Chondrocyte (in vitro differentiated cells): ENCODE results near the gene ARHGAP15. TPM values are rescaled to one million over a fixed set of nuclear protein-coding genes. Genes with fewer than 3 reads are reported as not detected.

Experiments
- DNase-seq: peaks from one replicate; pipeline ENCODE4 v3.0.0; 2021; ENCODE audit warnings: mixed read lengths, low spot score
- H3K27ac Mint-ChIP-seq: one replicate; pipeline ENCODE4 v1.8.0; 2021; ENCODE audit warnings: mild to moderate bottlenecking, moderate library complexity, mixed read lengths; ENCODE audit not compliant: unreplicated experiment
- H3K27me3 Mint-ChIP-seq: 2 replicates; pipeline ENCODE4 v1.8.0; 2021; ENCODE audit warnings: low read depth, mixed read lengths
- H3K36me3 Mint-ChIP-seq: 2 replicates; pipeline ENCODE4 v1.8.0; 2021; ENCODE audit warnings: low read depth, mixed read lengths
- H3K4me1 Mint-ChIP-seq: 2 replicates; pipeline ENCODE4 v1.8.0; 2021; ENCODE audit warnings: low read depth, mild to moderate bottlenecking, mixed read lengths
- H3K4me3 Mint-ChIP-seq: one replicate; pipeline ENCODE4 v1.8.0; 2021; ENCODE audit warnings: mild to moderate bottlenecking, moderate library complexity, mixed read lengths; ENCODE audit not compliant: unreplicated experiment
- H3K9me3 Mint-ChIP-seq: 2 replicates; pipeline ENCODE4 v1.8.0; 2021; ENCODE audit warnings: low read depth, mixed read lengths
- total RNA-seq: library from RNA; stranded (reverse); gene quantifications from 3 replicates; pipeline ENCODE4 v1.2.1, GENCODE V29; 2021
- TF ChIP-seq, protein P1 (sequence below): fragments of 200-600 bp; sonication (generic); IDR thresholded peaks from 2 replicates; pipeline ENCODE4 v1.5.0; 2021; ENCODE audit warnings: antibody characterized with exemption, mild to moderate bottlenecking, moderate library complexity

Gene ARHGAP15
- total RNA-seq, 1 donor from 2014 or later: 0.42 TPM

DNA sequence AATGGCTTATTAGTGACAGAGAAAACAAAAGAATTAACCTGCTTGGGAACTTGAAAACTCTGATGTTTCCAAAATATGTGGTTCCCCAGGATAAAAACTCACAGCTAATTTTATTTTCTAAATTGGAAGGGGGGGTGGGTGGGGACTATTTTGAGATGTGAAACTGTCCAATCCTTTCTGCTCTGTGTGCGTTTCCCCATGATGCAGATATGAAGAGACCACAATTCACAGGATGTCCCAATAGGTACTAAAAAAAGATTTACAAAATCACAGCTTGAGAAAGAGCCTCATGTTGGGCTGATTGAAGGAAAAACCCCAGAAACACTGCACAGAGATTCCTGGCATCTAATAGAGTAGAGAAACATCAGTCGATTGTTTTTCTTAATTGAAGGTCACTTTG, 273.2 kb downstream of the ARHGAP15 start:
- TF ChIP-seq, protein P1, sequence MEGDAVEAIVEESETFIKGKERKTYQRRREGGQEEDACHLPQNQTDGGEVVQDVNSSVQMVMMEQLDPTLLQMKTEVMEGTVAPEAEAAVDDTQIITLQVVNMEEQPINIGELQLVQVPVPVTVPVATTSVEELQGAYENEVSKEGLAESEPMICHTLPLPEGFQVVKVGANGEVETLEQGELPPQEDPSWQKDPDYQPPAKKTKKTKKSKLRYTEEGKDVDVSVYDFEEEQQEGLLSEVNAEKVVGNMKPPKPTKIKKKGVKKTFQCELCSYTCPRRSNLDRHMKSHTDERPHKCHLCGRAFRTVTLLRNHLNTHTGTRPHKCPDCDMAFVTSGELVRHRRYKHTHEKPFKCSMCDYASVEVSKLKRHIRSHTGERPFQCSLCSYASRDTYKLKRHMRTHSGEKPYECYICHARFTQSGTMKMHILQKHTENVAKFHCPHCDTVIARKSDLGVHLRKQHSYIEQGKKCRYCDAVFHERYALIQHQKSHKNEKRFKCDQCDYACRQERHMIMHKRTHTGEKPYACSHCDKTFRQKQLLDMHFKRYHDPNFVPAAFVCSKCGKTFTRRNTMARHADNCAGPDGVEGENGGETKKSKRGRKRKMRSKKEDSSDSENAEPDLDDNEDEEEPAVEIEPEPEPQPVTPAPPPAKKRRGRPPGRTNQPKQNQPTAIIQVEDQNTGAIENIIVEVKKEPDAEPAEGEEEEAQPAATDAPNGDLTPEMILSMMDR: no peak
- Mint-ChIP-seq H3K4me3 (no peak overlapping the region), H3K27ac (no peak overlapping the region), H3K27me3 (no peaks in the 10 kb centered on the region), H3K36me3 (no peaks in the 10 kb centered on the region), H3K4me1 (peaks cover 16% of the 10 kb centered on the region), H3K9me3 (no peaks in the 10 kb centered on the region)
- DNase-seq: no peak

DNA sequence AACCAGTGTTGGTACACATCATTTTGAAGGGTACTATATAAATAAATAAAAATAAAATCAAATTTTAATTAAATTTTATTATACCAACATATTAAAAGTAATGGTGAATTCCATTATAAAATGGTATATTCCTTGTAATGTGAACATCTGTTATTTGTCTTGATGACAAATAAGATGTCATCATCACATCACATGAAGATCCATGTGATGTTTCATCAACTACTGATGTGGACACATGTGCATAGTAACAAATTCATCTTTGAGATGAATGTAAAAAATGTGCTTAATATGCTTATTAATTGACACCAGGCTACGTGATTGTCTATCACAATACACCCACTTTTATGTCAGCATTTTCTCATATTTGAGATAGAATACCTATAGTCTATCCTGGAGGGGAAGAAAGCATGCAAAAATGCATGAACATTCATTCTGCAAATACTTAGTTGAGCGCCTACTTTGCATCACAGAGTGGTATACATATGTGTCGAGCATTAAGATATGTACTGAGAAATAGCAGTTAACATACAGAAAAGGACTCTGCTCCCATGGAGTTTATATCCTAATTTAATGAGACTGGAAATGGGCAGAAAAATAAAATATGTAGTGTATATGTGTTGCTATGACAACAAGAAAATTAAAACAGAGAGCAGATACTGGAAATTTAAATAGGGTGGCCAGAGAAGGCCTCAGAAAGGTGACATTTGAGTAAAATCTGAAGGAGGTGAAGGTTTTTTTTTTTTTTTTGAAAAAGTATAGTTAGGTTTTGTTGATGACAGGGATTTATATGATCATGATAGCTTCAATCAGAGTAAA, 281.1 kb downstream of the ARHGAP15 start:
- Mint-ChIP-seq H3K4me1 (no peaks in the 10 kb centered on the region), H3K27me3 (no peaks in the 10 kb centered on the region), H3K9me3 (peaks cover 2% of the 10 kb centered on the region), H3K36me3 (no peaks in the 10 kb centered on the region), H3K4me3 (no peak overlapping the region), H3K27ac (no peak overlapping the region)
- no peak for DNase-seq
- TF ChIP-seq, protein P1: no peak

DNA sequence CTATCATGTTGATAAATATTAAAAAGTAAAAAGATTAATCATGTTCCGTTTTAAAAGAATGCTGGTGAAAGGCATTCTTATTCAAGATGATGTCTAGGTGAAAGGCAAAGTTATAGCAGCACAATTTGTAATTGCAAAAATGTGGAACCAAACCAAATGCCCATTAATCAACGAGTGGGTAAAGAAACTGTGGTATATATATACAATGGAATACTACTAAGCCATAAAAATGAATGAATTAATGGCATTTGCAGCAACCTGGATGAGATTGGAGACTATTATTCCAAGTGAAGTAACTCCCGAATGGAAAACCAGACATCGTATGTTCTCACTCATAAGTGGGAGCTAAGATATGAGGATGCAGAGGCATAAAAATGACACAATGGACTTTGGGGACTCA, 286.4 kb downstream of the ARHGAP15 start:
- Mint-ChIP-seq H3K4me3 (no peak overlapping the region), H3K9me3 (peaks cover 6% of the 10 kb centered on the region), H3K27ac (no peak overlapping the region), H3K36me3 (no peaks in the 10 kb centered on the region), H3K4me1 (no peaks in the 10 kb centered on the region), H3K27me3 (no peaks in the 10 kb centered on the region)
- DNase-seq: no peak
- TF ChIP-seq, protein P1: no peak

DNA sequence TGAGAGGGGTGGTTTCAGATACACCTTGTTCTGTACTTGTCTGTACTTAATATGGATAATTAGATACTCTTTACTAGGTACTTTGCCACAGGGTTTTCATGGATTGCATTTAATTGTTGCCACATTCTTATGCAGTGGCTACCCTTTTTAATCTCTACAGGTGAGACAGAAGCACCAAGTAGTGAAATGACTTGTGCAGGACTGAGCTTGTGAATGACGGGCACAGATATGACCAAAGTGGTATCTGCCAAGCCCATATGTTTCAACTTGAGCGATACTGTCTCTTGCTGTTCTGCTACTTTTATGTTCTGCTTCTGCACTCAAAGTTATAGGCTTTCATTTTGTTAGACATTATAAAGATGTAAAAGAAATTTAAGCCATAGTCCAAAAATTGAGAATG, 288.2 kb downstream of the ARHGAP15 start:
- no peak for DNase-seq
- Mint-ChIP-seq H3K4me3 (no peak overlapping the region), H3K9me3 (peaks cover 6% of the 10 kb centered on the region), H3K27me3 (no peaks in the 10 kb centered on the region), H3K27ac (no peak overlapping the region), H3K36me3 (no peaks in the 10 kb centered on the region), H3K4me1 (no peaks in the 10 kb centered on the region)
- TF ChIP-seq, protein P1: no peak

DNA sequence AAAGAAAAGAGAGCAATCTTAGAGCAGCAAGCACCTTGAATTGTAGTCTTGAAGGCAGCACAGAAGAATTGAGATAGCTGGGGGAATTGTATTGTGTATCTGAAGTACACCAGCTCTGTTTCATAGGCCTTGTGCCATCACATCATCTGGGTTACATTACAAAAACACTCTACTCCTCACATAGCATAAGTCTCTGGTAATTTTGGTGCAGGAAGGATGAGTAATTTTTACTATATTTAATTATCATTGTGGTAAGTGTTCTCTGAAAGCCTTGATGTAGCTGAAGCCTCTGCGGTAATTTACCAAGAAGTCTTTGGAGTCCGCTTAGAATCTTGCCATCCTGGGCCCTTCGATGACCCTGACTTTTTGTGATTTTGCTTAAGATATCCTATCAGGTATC, 291.1 kb downstream of the ARHGAP15 start:
- no peaks in the 10 kb centered on the region for H3K36me3 Mint-ChIP-seq
- TF ChIP-seq, protein P1: no peak
- no peak overlapping the region for H3K4me3 Mint-ChIP-seq
- DNase-seq: no peak
- H3K27ac Mint-ChIP-seq: no peak overlapping the region
- no peaks in the 10 kb centered on the region for H3K4me1 Mint-ChIP-seq
- peaks cover 4% of the 10 kb centered on the region for H3K9me3 Mint-ChIP-seq
- H3K27me3 Mint-ChIP-seq: no peaks in the 10 kb centered on the region
